Muscle of back (tissue), 11 donors: ENCODE measurements around the gene SATB2. TPM values are rescaled to one million over a fixed set of nuclear protein-coding genes. Genes with fewer than 3 reads are reported as not detected.

ENCODE experiments used
- DNase-seq, 3 donors: peaks; one replicate each; pipeline versions ENCODE4 v3.0.0 to v3.0.0-alpha.2; 2013
- polyA plus RNA-seq, 10 donors: library from polyadenylated mRNA; unstranded; fragments of 120-200 nt; gene quantifications; one replicate each; pipeline ENCODE4 v1.2.1, GENCODE V29; 2013; ENCODE audit not compliant: insufficient read length in 10 of 10

Gene SATB2
- polyA plus RNA-seq, 10 donors, result 1.3 to 5.3 (median 2.3) TPM

DNA sequence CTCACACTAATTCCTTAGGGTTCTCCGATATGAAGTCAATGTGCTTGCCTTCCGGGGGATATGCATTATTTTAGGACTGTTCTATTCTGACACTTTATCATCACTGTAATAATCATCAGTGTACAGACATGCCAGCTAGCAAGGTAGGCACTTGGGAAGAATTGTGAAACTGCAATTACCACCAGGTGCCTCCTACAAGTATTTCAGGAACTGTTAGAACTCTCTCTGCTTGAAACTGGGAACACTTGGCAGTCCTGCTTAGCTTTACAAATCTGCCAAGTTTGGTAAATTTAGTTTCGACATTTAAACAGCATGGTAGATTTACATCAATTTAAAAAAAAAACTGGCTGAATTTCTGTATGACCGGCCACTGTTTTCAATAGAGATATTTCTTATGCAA, 128.7 kb downstream of the SATB2 start:
- DNase-seq, result no peak

- DNase-seq, result no peak
Measured at GRCh38 chr2:199325881-199326280, 131.9 kb downstream of the SATB2 start.

GRCh38 chr2:199322151-199322550, 135.6 kb downstream of the SATB2 start:
- peak in 2 of 3 donors; percentile 15 to 34 for DNase-seq

DNA sequence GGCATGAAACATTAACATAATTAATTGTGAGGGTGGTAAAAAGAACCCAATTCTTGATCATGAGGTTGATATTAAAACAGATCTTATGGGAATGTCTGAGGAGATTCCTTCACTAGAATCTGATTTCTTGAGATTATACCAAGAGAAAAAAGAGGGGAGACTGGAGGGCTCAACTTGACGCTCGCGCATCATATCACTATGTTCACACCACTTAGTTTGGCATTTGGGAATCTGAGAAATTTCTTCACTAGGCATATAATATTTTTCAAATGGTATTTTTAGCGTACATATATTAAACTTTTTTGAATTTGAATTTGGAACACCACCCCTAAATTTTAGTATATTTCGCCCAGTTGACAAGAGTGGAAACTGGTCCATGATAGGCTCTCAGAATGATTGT, 140.1 kb downstream of the SATB2 start:
- no peak for DNase-seq

DNA sequence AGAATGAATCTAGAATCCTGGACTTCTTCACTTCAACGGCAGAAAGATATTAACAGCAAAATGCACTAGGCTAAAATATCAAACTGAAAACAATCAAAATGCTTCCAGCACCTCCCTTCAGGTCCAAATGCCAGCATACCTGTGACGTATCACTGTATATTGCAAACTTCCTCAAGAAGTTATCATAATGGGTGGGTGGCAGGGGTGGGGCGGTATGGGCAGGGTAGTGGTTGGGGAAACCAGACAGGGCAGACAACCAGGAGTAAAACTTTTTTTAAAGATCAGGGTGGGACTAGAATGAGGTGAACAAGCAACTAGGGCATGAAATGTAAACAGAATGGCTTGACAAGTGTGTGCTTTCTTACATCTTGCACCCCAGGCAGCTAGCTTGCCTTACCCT, 140.9 kb downstream of the SATB2 start:
- no peak for DNase-seq

GRCh38 chr2:199315299-199316179, 142.2 kb downstream of the SATB2 start:
- peak; percentile 10 to 16 (median 13) for DNase-seq

DNA sequence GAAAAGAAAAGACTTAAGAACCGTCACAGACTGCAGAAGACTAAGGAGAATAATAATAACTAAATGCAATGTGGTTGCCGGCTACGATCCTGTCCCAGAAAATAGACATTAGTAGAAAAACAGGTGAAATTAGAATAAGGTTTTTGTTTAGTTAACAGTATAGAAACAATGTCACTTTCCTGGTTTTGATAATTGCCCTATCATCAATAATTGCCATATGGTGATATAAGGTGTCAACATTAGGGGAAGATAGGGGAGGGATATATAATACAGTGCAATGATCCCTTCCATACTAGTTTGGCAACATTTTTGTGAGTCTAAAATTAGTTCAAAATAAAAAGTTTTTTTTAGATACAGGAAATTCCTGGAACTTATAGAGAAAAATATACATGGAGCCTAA, 144.8 kb downstream of the SATB2 start:
- DNase-seq, result no peak

- DNase-seq, result no peak
Measured at GRCh38 chr2:199310771-199311585, 146.8 kb downstream of the SATB2 start.

DNA sequence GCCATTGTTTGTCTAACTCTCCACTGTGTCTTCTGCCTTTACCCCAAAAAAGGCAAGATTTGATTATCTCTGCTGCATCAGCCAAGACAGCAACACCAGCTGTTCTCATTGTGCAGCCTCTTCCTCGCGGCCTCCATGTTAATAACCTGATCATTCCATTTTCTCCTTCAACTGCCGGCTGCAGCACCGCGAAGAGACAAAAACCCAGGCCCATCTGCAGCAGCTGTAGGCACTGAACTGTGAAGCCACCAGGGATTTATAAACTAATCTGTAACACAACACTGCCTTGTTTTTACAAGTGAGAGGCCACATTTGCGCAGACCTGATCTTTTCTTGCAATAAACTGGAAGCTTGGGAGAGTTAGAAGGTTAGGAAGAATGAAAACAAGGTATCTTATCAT, 147.8 kb downstream of the SATB2 start:
- DNase-seq, result peak in 2 of 3 donors; percentile 15 to 67

GRCh38 chr2:199309411-199309810, 148.3 kb downstream of the SATB2 start:
- DNase-seq, result no peak

- DNase-seq, result peak in 1 of 3 donors; percentile 26
Measured at GRCh38 chr2:199308567-199308966, 149.2 kb downstream of the SATB2 start.

- DNase-seq, result no peak
Measured at GRCh38 chr2:199307461-199307860, 150.3 kb downstream of the SATB2 start.

DNA sequence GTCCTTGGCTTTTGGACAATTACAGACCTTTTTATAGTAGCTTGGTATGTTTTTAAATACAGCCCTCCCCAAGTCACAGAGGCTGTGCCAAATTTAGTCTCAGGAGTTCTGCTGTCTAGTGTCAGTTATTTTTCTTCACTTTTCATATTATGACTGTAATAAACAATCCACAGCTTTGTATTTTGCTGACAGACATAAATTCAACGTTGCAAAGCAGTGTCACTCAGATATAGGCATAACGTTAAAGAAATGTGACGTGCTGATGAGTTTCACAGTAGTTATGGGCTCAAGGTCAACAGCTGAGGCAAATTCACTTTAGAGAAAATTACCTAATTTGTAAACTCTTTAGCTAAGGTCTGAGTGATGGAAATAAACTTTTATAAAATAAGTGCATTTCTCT, 151.6 kb downstream of the SATB2 start:
- DNase-seq, result no peak

DNA sequence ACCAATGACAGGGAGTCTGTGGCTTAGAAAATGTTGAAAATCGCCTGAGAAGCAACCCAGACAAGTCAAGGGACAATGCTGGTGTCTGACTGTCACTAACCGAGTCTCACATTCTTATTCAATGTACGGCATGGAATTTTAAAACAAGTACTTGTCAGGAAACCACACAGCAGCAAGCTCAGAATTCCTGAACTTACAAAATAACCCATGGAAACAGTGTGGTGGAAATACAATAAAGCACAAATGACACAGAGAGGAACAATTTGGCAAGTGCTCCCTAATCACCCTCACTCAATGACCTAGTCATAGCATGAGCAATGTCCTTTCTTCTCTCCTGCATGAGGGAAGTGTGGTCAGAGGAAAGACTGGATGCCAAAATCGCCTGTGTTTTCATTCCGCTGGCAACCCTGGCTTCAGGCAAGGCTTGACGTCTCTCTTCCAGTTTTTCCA, 154.0 kb downstream of the SATB2 start:
- DNase-seq, result peak in 1 of 3 donors; percentile 92

DNA sequence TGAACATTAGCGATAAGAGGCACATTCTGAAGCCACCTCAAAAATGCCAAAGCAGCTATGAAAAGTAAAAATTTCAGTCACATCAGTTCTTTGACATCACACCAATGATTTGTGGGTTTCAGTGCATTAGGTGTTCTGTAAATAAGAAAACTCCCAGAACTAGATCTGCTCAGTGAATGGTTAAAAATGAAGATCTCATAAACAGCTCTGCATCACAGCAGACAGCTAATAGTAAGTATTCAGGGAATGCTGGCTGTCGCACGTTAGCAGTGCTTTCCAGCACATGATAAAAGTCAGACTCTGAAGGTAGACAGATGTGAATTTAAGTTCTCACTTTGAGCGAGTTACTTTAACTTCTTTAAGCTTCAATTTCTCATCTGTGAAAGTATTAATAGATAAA, 154.9 kb downstream of the SATB2 start:
- no peak for DNase-seq

DNA sequence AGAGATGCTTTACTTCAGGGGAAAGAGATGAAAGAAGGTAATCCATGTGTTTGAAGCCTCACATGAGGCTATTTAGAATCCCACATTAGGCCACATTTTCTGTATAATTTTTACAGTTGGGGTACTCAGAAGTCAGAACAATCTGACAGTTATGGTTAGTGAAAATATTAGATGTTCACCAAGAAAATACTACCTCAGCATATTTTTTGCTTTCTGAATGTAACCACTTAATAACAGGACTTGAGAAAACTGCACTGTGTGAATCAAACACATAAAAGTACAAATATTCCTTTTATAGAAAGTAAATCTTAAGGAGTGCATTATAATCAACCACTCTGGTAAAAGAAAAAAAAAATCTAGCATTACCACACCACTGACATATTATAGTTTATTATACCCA, 169.3 kb downstream of the SATB2 start:
- DNase-seq, result no peak

DNA sequence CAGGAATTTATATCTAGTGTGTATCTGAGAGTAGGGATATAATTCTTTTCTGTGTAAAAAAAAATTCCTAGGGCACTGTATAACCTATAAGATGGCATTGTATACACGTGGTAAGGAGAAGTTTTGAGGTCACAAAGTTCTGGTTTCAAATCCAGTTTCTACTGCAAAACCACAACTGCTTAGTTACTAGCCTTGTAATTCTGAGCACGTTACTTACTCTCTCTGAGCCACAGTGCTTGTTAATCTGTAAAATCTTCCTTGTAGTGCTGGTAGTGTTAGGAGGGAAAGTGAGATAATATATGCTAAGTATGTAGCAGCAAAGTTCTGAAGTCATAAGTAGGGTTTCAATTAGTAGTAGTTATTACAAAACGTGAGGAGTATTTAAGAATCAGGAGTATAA, 175.4 kb downstream of the SATB2 start:
- DNase-seq, result no peak

- no peak for DNase-seq
Measured at GRCh38 chr2:199279146-199279545, 178.6 kb downstream of the SATB2 start.

GRCh38 chr2:199278099-199278498, 179.6 kb downstream of the SATB2 start:
- DNase-seq, result peak in 1 of 3 donors; percentile 6

GRCh38 chr2:199273042-199273511, 184.7 kb downstream of the SATB2 start:
- peak; percentile 0 to 14 (median 9) for DNase-seq

DNA sequence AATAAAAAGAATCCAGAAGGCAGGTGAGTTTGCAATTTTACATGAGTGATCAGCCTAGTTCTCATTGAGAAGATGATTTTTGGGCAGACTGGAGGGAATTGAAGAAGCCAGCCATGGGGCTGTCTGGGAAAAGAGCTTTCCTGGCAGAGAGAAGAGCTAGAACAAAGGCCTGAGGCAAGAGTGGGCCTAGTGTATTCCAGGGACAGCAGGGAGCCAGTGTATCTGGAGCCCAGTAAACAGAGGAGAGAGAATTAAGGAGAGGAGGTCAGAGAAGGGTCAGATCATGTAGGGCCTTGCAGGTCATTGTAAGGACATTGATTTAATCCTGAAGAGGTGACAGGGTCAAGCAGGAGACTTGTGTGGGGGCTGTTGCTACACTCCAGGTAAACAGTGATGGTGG, 195.8 kb downstream of the SATB2 start:
- no peak for DNase-seq

GRCh38 chr2:199261239-199261638, 196.5 kb downstream of the SATB2 start:
- peak in 2 of 3 donors; percentile 16 to 19 for DNase-seq

- no peak for DNase-seq
Measured at GRCh38 chr2:199259671-199260070, 198.1 kb downstream of the SATB2 start.
